Measurements from ENCODE around the gene MTUS2.

DNA sequence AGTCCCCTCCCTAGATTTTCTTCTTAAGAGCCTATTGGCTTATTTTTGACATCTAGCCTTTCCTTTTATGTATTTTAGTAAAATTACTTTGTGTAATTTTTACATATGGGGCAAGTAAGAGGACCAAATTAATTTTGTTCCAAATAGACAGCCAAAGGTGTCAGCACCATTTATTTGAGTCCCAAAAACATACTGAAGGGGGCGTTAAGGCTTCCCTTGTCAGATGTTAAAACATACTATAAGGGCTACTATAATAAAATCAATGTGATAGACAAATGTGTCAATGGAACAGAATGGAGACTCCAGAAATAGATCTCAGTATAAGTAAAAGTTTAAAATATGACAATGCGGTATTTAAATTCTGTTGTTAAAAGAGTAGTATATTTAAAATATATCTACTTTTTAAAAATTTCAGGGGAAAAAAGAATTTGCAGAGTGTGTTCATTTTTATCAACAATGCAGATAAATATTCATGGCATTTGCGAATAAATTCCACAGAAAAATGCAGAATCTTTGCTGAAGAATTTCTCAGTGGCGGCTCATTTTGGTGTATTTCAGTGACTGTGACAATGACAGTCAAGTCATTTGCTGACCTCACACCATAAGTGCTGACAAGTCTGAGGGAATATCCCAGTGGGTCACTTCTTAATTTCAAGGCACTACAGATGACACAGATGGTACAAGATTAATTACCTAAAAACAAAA, 133.7 kb downstream of the MTUS2 start:
- no peak for TF ChIP-seq EZH2 (IDR thresholded peaks at IDR 0.05; ENCODE audit: low read depth, low read length, severe bottlenecking)
- no peak for TF ChIP-seq KDM5A (IDR thresholded peaks at IDR 0.05; ENCODE audit: low read length)
- peak; percentile 15 to 18; a peak in 2 of 4 replicates for TF ChIP-seq RAD21 (IDR thresholded peaks at IDR 0.05 in 1 of 2, conservative IDR thresholded peaks at IDR 0.05 in 1 of 2; ENCODE audit: low read depth in 2 of 2, low read length in 2 of 2)
- TF ChIP-seq SP4 (IDR thresholded peaks at IDR 0.05; ENCODE audit: low read length): no peak
